HG03469 (cell line): ENCODE data around the gene TOMM7.
A peak's percentile ranks its signal among the peaks of the same experiment; 100 is the strongest.

Experiments
- ATAC-seq: cut with Tn5 transposase; IDR thresholded peaks from one replicate; pipeline ENCODE4 v1.9.1; 2021; ENCODE audit warnings: mild to moderate bottlenecking, moderate library complexity, moderate number of reproducible peaks; ENCODE audit not compliant: unreplicated experiment

TOMM7 gene

DNA sequence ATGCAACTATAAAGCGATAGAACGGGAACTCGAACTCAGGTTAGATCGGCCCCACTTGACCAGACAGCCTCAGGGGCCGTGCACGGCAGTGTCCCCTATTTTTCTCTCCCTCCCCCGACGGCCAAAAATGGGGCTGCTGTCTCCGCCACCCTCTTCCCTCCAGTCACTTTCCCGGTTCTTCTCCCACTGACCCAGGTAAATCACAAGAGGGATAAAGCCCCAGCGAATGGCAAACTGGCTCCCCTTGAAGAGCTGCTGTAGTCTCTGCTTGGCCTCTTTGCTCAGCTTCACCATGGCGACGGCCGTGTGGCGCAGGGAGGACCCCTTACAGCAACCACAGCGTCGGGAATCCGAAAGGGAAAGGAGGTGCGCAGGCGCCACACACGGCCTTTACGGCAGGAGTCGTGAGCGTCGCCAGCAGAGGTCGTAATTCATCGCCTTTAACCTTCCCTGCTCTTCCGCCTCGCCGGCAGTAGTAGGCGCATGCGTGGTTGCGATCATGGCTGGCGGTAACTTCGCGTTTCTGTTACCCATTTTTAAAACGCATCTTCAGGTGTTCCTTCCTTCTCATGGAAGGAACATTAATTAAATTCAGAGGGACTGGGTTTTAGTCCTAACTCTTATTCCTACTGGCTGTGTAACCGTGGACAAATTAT is at the start of gene TOMM7:
TOMM7 (minus strand) TSS at position 364 of the 656 bp plus-strand sequence; CDS start at position 294, 70 bp downstream.
- ATAC-seq: peak; percentile 74

DNA sequence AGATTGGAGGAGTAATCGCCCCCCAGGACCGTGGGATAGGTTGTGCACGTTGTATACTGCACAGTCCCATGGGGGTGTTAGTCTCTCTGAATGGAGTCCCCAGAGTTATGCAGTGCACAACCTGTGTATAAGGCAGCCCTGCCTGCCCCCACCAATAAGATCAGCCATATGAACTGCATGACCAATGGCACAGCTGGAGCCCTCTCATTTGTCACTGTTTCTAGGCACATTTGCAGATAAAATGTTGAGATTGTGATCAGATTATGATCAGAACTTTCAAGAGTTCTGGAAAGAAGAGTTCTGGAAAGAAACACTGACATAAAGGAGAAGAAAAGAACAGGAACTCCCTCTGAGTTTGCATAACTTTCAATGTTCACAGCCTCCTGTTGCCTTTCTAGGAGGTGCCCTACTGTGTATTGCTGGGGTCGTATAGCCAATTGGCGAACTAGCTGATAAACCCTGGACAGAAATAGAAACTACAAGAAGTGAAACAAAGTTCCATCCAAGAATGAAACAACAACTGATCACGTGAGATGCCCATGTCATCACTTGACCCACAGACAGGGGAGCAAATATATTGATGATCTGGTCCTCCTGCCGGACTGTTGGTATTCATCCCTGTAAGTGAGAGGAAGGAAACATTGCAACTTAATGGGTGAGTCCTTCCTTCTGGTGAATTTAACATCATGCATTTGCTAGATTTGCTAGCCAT is 49.6 kb upstream of the TOMM7 start:
- peak; percentile 94 for ATAC-seq

DNA sequence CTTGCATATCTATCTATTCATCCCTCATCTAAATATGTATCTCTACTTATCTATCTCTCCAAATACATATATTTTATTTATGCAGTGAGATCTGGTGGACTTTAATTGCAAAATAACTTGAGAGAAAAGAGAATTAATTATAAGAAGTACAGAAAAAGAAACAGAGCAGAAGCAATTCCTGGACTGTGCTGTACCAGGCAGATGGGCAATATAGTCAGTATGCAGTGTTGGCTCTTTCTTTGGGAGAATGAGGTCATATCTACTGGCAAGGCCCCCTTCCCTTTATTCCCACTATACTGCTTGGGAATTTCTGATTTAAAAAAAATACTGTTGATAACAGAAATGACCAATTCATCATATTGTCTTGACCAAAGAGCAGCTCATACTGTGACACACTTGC is 49.0 kb upstream of the TOMM7 start:
- ATAC-seq: no peak

DNA sequence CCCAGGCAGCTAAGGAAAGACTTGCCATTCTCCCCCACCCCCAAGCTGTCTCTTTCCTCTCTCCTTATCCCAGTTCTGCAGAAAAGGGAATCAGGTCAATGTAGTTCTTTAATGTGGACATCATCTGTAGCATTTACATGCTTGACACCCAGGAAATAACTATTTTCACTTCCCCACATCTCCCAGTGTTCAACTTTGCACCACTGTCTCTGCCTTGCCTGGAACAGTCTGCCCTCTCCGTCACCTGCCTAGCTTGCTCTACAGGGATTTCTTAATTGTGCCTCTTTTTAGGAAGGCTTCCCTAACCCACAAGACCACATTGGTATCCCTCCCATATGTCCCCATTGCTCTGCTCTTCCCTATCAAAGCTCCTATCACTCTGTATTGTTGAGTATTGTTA is 45.9 kb upstream of the TOMM7 start:
- ATAC-seq: no peak

DNA sequence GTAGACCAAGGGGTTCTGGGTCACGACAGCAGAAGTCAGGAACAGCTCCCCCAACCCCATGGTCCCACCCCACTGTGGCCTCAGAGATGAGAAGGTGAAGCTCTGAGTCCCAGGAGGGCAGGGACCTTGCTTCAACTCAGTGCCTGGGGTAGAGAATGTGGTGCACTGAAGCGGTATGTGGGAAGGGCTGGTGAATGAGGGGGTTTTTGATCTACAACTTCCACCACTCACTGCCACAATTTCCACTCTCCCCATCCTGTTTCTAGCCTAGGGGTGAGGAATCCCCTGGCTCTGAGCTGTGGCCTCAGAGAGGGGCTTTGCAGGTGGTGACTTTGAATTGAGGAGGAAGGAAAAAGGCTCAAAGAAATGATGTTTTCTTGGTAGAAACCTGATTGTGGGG is 44.9 kb upstream of the TOMM7 start:
- no peak for ATAC-seq

DNA sequence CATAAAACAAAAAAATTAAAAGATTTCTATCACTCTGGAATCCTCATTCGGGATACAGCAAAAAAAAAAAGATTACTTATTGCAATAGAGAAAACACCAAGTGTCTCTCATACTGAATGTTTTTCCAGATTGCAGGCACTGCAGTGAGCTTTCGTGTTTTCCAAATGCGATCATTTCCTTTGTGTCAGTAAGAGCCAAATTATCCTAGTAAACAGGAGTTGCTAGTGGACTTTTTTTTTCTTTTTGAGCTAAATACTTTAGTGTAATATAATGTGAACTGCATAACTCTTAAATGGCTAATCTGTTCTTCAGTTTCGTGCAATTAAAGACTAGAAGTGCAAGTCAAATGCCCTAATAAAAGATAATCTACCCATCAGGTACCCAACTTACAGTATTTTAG is 44.4 kb upstream of the TOMM7 start:
- no peak for ATAC-seq

DNA sequence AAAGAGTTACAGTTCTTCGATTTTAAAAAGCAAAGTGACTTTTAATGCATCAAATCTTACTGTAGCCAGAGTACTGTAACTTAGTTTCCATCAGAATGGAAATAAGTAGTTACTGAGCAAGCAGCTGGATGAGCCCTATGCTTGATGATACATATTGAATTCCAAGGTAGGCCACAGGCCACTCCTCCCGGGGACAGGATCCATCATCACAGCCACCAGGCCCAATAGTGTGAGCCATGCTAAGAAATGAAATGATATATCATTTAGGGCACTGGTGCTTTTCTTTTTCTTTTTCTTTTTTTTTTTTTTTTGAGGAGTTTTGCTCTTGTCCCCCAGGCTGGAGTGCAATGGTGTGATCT is 42.9 kb upstream of the TOMM7 start:
- ATAC-seq: no peak

DNA sequence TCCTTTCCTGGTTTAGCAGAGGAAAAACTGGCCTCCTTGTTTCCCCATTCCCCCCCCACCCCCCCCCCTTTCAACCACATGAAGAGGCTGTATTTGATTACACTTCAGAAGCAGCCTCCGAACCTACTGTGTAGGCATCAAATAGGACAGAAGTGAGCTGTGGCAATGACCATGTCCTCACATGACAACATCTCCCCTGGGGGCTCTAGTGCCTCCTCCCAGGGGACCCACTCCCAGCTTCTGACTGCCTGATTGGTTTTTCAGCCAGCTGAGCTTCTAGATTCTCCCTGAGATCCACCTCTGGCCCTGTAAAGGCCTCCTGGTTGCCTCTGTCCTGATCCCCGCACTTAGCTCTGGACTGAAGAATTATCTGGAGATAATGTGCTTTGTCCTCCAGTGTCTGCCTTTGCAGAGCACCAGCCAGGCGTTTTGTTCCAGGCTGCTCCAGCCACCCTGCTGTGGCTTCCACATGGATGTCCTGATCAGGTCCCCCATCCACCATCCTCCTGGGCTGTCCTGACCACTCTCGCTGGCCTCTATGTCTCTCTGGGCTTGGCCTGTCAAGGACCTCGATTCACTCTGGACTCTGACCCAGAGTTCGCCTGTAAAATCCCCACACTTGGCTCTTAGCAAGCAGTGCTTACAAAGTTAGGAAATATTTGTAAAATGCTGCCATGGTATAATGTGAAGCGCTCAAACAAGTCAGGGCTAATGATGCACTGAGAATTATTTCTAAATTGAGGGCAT is 42.4 kb upstream of the TOMM7 start:
- no peak for ATAC-seq

DNA sequence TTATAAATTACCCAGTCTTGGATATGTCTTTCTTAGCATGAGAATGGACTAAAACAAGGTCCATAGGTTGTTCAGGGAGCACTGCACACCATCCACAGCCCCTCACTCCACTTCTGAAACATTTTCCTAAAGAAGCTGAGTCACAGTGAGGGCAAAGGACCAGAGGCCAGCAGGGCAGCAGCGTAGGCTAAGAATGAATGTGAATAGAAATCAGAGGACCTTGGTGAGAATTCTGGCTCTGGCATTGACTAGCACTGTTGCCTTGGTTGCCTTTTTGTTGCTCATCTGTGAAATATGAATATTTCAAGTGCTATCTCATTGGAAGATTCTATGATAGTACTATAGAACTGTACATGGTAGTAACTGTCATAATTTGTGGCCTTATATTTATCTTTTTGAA is 41.7 kb upstream of the TOMM7 start:
- no peak for ATAC-seq

DNA sequence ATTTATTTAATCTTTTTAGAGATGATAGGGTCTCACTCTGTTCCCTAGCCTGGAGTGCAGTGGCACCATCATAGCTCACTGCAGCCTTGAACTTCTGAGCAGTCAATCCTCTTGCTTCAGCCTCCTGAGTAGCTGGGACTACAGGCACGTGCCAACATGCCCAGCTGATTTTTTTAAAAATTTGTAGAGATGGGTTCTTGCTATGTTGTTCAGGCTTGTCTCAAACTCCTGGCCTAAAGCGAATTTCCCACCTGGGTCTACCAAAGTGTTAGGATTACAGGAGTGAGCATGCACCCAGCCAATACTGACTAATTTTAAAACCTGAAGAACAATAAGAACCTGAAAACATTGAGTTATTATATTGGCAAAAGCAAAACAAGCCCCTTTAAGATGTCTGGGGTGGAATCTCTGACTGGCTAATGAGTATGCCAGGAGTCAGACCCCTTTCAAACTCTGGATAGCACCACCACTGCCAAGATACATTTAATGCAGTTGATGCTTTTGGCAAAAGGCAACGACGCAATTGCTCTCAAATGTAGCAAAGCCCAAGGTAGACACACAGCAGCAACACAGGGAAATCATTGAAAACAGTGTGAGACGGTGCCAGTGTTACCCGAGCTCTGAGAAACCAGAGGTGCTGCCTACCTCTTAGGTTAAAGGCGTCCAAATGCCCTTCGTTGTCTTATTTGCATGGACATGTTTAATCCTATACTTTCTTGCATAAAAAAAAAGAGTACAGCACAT is 40.7 kb upstream of the TOMM7 start:
- no peak for ATAC-seq

DNA sequence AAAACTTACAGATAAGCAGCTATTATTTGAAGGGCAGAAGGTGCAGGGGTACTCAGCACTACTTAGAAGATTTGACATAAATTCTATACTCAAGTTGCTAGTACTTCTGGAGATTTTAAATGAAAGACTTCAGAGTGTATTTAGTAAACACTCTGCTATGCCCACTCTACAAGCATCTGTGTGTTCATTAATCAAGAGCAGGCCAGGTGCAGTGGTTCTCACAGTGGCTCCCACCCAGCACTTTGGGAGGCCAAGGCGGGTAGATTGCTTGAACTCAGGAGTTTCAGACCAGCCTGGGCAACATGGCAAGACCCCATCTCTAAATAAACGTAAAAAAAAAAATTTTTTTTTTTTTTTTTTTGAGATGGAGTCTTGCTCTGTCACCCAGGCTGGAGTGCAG is 38.9 kb upstream of the TOMM7 start:
- ATAC-seq: no peak

DNA sequence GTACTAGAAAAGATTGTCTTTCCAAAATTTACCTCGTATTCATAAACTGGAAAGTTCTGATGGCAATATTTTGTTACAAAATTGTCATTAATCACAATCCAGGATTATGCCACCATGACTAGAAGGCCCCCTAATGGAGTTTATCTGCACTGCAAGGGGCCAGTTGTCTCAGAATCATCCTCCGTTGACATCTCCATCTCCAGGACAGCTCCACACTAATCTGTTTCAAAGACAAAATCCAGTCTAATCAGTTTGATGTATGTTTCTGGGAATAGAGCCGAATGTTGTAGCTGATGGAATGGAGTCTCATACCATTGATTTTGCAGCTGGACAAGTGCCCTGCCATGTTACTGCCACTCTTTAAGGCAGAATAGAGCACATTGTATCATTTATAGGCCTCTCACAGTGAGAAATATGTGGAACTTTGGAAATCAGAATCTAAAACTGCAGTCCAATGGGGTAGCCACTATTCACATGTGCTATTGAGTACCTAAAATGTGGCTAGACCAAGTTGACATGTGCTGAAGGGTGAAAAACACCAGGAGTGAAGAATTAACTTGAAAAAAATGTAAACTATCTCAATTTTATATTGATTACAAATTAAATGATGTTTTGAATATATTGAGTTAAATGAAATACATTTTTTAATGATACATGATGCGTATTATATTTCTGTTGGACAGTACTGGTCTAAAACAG is 38.3 kb upstream of the TOMM7 start:
- no peak for ATAC-seq

DNA sequence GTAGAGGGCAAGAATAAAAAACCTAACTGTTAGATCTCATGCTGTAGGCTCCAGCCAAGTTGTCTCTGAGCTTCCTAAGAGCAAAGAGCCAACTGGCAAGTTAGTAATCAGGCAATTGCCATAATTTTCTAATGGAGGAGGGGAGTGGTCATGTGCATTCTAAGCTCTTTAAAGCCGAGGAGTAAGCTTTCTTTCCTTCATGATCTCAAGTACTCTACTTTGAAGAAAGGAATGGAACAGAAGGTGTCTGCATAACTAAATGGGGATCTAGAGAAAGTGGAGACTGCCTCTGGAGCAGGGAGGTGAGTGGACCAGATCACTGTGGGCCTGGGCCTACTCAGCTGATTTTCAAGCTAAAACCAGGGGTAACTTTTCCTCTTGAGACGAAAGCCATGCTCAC is 37.7 kb upstream of the TOMM7 start:
- no peak for ATAC-seq

DNA sequence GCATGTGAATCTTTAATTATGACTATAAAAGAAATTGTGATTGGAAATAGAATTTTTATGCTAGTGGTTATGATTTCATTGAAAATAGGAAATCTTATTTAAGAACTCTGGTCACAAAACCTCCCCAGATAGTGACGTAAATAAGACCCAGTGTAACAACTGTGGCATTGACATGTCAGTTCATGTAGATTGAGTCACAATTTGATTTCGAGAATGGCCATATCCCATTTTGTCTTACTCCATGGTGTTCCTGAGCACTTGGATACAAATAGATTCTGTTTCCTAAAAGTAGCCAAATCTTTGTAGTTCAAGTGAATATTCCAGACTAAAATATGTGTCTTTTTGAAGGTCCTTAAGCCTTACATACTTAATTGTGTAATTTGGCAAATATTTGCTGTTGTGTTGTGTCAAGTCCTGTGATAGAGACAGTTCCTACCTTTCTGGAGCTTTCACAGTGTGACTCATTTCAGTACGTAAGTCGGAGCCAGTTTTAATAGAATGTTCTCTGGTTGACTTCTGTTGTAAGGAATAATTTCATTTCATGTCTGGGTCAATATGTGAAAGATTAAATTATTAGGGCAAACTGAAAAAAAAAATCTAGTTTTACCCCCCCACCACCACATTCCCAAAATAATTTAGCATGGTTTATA is 37.1 kb upstream of the TOMM7 start:
- ATAC-seq: no peak

DNA sequence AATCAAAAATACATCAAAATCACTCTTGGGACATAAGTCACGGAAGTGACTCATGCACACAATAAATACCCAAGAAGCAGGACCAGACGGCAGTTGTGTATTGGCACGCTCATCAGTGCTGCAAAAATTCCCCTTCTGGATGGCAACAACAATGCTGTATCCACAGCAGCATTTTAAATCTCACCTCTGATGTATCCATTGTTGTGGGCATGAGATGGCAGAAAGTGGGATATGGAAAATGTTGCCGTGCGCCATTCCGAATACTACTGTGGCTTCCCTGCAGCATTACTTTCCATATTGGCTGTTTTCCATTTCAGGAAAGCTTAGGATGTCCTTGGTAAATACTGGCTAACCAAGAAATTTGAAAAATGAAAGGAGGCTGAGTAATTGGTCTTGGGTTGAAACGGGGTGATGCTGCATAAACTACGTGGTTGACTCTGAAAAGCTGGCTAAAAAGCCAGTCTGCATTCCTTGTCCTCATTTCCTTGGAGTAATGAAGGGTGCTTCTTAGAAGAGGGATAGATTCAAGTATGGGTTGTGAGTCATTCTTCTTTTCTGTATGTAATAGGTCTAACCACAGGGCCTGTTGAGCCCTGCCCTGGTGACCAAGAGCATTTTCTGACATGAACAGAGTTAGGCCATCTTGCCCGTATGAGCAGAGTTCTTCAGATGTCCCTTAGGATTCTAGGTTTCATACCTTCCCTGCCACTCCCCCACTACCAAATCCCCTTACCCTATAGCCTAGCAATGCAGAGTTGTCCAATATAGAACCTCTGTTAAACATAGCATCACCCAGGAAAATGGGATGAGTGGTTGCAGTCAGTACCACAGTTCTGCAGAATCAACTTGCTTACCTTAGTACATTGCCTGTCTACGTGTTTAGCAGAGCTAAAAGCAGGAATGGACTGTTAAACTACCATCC is 36.3 kb upstream of the TOMM7 start:
- ATAC-seq: no peak

DNA sequence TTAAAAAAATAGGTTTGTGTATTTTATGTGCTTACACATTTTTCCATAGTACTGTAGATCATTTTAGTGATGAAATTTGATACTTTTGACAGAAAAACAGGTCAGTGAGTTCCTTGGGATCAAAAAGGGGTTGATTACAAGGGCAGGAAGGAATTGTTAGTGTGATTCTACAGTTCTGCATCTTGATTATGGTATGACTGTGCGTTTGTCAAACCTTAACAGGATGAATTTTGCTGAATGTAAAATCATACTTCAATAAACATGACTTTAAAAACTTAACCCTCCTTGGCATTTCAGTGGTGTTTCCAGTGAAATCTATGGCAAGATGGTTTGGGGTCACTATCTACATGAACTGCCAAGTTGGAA is 35.6 kb upstream of the TOMM7 start:
- no peak for ATAC-seq

DNA sequence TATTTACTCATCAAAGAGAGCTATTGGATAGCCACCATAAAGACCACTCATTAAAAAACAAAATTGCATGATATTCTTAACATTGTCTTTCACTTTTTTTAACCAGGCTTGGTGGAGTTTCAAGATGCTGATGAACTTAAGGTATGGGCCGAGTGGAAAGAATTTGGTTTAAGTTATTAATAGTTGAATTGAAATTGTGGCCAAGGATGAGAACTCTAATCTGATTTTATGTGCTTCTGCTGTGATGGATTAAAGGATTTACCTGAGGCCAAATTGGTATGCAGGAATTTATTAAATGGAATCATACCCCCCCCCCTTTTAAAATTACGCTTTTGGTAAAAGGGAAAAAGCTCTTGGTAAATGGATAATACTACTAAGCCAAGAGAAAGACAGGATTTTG is 33.8 kb upstream of the TOMM7 start:
- ATAC-seq: no peak

DNA sequence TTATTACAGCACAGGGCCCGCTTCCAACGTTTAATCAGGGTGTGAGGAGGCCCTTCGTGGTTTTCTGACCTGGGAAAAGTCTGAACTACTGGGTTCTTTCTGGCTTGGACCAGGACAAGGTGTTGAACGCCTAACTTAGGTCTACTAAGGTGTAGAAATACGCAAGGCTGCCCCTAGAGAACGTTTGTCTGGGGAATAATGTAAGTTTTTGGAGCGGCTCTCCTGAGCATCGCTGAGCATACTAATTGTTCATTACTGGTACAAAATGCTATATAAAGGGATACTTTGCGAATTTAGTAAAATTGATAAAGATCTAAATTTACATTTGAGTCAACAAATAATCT is 32.4 kb upstream of the TOMM7 start:
- ATAC-seq: no peak
